ENCODE results near the gene STAG1.
"Not testable (repeated sequence)": the region's sequence is repeated elsewhere in the genome, so short reads cannot be mapped to it uniquely, and the experiment has no call there.

STAG1 gene

DNA sequence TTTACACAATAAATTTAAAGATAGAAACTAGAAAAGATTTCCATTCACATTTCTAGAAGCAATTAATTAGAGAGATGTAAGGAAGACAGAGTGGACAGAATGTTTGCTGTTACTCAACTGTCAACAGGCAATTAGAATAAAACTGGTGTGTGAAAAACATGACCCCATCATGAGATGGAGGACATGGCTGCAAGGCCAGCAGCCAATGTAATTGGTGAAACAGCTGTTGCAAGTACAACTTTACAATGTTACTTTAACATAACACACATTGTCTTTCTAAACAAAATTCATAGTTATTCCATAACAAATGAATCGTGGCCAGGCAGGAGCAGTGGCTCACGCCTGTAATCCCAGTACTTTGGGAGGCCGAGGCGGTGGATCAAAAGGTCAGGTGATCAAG lies 28.6 kb upstream of the STAG1 start:
- no peak overlapping the region for H3K27ac ChIP-seq
- TF ChIP-seq, protein P1, sequence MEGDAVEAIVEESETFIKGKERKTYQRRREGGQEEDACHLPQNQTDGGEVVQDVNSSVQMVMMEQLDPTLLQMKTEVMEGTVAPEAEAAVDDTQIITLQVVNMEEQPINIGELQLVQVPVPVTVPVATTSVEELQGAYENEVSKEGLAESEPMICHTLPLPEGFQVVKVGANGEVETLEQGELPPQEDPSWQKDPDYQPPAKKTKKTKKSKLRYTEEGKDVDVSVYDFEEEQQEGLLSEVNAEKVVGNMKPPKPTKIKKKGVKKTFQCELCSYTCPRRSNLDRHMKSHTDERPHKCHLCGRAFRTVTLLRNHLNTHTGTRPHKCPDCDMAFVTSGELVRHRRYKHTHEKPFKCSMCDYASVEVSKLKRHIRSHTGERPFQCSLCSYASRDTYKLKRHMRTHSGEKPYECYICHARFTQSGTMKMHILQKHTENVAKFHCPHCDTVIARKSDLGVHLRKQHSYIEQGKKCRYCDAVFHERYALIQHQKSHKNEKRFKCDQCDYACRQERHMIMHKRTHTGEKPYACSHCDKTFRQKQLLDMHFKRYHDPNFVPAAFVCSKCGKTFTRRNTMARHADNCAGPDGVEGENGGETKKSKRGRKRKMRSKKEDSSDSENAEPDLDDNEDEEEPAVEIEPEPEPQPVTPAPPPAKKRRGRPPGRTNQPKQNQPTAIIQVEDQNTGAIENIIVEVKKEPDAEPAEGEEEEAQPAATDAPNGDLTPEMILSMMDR (IDR thresholded peaks at IDR 0.05): no peak
- TF ChIP-seq ZFX (IDR thresholded peaks at IDR 0.05; ENCODE audit: borderline replicate concordance): no peak

DNA sequence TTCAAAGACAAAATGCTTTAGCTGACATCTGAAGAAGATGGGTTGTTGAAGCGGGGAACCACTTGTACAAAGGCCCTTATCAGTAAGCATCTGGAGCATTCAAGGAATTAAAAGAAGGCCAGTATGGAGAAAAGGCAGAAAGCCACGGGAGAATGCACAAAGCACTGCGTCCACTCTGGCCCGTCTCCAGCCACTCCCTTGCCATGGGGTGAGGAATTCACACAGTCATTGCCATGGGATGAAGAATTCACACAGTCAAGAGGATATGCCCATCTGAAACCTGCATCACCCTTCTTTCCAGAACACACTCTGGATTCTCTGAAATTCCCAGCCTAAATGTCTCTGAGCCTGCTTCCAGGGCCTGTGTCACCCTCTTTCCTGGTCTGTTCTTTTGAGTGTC lies 26.7 kb upstream of the STAG1 start:
- TF ChIP-seq, protein P1 (IDR thresholded peaks at IDR 0.05): no peak
- no peak for TF ChIP-seq ZFX (IDR thresholded peaks at IDR 0.05; ENCODE audit: borderline replicate concordance)
- H3K27ac ChIP-seq: no peak overlapping the region

DNA sequence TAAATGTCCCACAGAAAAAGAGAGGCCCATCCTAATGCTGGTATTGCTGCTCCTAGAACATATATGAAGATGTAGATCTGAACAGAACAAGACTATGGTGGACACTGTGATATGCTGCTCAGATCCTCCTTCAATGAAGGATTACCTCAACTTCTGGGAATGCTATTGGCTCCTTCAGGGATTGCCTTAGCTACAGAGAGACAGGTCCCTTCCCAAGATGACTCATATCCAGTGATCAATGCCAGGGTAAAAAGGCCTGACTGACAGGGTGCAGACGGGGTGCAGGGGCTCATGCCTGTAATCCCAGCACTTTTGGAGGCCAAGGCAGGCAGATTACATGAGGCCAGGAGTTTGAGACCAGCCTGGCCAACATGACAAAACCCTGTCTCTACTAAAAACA lies 20.5 kb upstream of the STAG1 start:
- H3K27ac ChIP-seq: no peak overlapping the region
- TF ChIP-seq, protein P1 (IDR thresholded peaks at IDR 0.05): no peak
- TF ChIP-seq ZFX (IDR thresholded peaks at IDR 0.05; ENCODE audit: borderline replicate concordance): no peak

DNA sequence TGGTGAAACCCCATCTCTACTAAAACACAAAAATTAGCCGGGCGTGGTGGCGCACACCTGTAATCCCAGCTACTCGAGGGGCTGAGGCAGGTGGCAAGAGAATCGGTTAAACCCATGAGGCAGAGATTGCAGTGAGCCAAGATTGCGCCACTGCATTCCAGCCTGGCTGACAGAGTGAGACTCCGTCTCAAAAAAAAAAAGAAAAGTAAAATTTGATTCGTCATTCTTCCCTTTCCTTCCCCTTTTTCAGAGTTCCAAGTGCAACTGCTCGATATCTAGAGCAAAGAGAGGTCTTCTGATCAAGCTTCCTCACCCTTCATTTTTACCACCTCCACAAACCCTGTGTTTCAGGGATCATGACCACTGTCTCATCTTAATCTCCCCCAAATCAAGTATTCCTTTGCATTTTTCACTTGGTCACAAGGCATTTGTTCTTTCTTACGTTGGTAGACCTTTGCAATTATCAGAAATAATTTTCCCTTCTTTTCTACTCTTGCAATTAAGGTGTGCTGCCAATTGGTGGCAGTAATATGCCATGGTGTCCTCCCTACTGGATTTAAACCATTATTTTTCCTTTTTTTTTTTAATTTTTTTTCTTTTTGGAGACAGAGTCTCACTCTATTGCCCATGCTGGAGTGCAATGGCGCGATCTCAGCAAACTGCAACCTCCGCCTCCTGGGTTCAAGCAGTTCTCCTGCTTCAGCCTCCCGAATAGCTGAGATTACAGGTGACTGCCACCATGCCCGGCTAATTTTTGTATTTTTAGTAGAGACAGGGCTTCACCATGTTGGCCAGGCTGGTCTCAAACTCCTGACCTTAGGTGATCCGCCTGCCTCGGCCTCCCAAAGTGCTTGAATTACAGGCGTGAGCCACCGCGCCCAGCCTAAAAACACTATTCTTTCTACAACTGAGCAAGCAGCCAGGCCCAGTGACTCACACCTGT lies 6.3 kb upstream of the STAG1 start:
- H3K27ac ChIP-seq: not testable (repeated sequence)
- TF ChIP-seq, protein P1 (IDR thresholded peaks at IDR 0.05): peak; percentile 59

DNA sequence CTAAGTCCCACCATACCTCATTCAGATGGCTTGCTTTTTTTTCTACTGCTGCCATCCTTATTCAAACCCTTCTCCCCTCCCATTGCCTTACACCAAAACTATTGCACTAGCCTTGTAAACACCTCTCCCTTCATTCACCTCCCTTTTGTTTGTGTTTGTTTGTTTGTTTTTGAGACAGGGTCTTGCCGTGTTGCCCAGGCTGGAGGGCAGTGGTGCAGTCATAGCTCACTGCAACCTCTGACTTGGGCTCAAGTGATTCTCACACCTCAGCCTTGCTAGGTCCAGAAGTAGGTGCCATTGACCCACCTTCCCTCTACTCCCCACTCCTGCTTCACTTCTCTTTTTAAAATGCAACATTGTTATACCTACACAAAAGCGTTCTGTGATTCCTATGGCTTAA lies 3.0 kb upstream of the STAG1 start:
- no peak overlapping the region for H3K27ac ChIP-seq
- TF ChIP-seq, protein P1 (IDR thresholded peaks at IDR 0.05): no peak
- TF ChIP-seq ZFX (IDR thresholded peaks at IDR 0.05; ENCODE audit: borderline replicate concordance): no peak

DNA sequence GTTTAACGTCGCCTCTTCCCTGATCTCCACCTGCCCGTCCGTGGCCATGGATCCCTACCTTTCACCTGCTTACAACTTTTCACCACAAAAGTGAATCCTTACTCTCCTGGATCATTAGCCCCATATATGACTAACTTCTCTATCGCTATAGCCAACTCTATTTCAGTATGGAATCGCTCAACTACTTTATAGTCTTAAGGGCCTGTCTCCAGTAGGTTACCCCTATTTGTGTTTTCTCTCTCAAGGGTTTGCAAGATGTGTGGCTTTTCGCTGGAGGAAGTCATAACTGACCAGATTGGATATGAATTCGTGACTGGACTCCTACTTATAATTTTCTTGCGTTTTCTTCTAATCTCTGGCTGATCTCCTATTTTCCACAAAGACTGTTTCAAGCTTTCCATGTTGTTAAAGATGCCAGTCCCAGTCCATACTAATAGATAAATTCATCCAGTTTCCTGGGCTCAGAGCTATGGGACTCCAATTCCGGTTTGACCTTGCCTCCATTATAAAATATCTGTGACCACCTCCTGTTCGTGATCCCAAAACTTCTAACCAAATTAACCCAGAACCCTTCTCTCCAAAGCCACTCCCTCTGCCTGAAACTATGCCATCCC lies 1.3 kb upstream of the STAG1 start:
- TF ChIP-seq, protein P1 (IDR thresholded peaks at IDR 0.05): no peak
- TF ChIP-seq ZFX (IDR thresholded peaks at IDR 0.05; ENCODE audit: borderline replicate concordance): no peak
- peak overlapping the region; percentile 100 for H3K27ac ChIP-seq

Measured in 22Rv1 (cell line).